Measurements from ENCODE around the gene ATP8B3. TPM values are rescaled to one million over a fixed set of nuclear protein-coding genes. Genes with fewer than 3 reads are reported as not detected.
"Not testable (repeated sequence)": the region's sequence is repeated elsewhere in the genome, so short reads cannot be mapped to it uniquely, and the experiment has no call there.

ATP8B3 gene
- polyA plus RNA-seq, 1 donor = 0.85 TPM

DNA sequence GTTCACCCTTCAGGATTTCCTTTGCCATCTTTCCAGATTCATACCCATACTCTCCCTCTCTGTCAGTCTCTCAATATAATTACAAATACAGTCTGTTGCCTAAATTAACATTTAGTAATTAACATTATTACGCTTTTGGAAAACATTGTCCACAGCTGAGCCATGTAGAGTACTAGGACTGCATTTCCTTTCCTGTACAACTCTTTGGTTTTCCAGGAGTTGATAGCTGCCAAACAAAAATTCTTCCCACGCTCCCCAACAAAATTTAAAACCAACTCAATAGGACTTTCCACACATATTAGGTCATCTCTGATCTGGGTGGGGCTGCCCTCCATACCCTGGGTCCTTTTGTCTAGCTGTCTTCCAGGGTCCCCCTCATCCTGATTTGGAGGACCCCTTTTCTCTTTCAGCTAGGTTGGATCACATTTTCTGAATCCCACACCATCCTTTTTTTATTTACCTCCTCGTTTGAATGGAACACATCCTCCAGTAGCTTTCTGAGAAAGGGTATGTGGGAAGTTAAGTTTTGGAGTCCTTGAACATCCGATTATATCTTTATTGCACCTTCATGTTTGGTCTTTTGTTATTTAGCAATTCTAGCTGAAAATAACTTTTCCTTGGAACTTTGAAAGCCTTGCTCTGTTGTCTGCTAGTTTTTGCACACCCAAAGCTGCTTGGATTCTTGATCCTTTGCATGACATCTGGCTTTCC is 41.1 kb downstream of the ATP8B3 start:
- no peak for DNase-seq

- no peak for DNase-seq
Observed at GRCh38 chr19:1769645-1769985, 42.5 kb downstream of the ATP8B3 start.

DNA sequence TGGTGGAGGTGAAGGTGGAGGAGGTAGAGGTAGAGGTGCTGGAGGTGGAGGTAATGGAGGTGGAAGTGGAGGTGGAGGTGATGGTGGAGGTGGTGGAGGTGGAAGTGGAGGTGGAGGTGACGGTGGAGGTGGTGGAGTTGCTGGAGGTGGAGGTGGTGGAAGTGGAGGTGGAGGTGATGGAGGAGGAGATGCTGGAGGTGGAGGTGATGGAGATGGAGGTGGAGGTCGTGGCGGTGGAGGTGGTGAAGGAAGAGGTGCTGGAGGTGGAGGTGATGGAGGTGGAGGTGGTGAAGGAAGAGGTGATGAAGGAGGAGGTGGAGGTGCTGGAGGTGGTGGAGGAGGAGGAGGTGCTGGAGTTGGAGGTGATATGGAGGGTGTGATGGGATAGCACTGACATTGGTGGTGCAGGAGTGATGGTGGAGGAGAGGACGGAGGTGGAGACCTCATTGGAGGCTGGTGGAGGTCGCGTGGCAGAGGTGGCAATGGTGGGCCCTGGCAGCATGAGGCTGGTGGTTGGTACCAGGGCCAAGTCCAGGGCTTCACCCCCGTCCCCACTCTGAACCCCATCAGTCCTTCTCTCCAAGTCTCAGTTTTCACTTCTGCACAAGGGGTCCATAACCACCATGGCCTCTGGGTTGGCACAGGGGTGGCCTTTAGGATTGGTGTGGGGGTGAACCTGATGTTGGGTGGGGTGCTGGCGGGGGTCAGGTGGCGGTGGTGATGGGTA is 43.0 kb downstream of the ATP8B3 start:
- no peak for DNase-seq

DNA sequence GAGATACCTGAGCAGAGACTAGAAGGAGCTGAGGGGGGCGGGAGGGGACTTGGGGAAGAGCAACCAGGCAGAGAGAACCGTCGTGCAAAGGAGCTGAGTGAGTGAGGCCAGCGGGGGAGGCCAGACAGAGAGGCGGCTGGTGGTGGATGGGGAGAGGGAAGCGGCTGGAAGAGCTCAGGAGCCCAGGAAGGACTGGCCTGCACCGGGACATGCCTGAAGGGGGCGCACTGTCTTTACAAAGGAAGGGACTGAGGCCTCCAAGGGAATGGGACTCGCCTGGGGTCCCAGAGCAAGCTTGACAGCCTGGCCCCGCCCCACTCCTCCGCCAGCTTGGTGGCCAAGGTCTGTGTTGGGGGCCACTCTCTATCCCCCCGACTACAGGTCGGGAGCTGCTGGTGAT is 43.8 kb downstream of the ATP8B3 start:
- no peak for DNase-seq

- no peak for DNase-seq
Observed at GRCh38 chr19:1767464-1767933, 44.6 kb downstream of the ATP8B3 start.

DNA sequence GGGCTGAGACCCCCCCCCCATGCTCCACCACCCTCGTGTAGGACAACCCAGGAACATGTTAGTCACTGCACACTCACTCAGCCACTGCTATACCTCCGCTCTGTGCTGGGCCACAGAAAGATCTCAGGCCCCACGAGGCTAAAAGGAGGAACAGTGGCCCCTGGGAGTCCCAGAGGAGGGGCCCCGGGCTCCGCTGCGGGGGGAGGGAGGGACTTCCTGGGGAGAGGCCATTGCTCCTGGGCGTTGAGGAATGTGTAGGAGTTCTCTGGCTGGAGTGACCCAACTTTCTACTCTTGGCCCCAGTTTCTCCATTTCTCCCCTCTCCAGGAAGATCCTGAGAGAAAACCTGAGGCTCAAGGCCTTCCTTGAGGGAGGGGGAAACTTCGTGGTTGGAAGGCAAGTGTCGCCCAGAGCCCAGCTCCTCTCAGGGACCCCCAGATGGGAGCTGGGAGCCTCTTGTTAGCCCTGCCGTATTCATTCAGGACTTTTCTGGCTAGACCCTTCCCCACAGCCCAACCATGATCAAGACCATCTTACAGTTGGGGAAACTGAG is 45.2 kb downstream of the ATP8B3 start:
- no peak for DNase-seq

DNA sequence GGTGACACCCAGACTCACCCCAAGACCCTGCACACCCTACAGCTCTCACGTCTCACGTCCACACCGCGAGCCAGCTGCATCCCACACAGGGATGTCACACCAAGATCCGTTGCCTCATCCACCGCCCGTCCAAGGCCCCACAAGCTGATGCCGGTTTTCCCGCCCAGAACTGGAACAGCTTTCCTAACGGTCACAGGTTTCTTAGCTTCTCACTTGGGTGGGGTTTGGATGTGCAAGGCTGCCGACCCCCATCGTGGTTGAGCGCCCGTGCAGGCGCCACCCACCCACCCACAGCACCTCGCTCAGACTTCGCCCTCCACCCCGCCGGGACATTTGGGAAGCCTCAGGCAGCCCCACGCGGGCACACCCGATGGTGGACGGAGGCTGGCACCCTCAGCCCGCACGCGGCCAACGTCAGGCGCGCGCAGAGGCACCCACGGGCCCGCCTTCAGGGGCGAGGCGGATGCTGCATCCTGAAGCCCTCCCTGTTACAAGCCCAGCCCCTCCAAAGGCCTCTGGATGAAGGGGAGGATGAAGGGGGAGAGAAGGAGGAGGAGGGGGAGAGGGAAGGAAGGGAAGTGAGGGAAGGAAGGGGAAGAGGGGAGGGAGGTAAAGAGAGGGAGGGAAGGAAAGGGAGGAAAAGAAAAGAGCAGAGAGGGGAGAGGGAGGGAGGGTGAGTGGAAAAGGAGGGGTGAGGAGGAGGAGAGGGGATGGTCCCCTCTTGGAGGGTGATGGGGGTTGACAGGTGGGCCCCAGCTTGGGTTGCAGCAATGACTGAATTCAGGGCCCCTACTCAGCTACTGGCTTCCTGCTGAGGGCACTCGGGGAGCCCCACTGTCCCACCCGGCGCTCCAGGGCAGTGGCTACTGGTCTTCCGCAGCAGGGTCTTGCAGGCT is 45.9 kb downstream of the ATP8B3 start:
- DNase-seq = no peak

DNA sequence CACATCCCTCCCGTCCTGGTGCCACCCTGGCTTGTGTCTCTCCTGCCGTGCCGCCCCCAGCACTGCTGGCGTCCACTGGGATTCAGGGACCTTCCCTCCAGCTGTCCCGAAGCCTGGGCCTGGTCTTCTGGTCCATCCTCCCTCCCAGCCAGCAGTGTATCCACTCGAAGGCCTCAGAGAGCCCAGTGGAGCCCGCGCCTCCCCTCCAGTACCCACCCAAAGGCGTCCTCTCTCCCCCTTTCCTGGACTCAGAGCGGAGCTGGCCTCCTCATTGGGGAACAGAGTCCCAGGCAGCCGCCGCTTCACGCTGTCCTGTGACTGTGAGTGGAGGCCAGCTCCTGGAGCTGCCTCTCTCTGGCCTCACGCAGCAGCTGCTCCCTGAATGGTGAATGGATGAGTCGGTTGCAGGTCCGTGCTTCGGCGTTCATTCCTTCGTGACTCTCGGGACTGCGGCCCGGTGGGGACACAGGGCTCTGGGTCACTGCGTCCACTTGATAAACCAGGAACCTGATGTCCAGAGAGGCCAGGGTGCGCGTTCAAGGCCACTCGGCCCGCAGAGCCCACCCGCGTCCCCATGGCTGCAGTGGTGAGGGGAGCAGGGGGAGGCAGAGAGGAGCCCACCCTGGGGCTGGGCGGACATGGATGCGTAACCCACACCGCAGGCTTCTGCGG is 46.7 kb downstream of the ATP8B3 start:
- no peak for DNase-seq

- DNase-seq = no peak
Observed at GRCh38 chr19:1764729-1765128, 47.3 kb downstream of the ATP8B3 start.

- DNase-seq = no peak
Observed at GRCh38 chr19:1763648-1764639, 48.1 kb downstream of the ATP8B3 start.

DNA sequence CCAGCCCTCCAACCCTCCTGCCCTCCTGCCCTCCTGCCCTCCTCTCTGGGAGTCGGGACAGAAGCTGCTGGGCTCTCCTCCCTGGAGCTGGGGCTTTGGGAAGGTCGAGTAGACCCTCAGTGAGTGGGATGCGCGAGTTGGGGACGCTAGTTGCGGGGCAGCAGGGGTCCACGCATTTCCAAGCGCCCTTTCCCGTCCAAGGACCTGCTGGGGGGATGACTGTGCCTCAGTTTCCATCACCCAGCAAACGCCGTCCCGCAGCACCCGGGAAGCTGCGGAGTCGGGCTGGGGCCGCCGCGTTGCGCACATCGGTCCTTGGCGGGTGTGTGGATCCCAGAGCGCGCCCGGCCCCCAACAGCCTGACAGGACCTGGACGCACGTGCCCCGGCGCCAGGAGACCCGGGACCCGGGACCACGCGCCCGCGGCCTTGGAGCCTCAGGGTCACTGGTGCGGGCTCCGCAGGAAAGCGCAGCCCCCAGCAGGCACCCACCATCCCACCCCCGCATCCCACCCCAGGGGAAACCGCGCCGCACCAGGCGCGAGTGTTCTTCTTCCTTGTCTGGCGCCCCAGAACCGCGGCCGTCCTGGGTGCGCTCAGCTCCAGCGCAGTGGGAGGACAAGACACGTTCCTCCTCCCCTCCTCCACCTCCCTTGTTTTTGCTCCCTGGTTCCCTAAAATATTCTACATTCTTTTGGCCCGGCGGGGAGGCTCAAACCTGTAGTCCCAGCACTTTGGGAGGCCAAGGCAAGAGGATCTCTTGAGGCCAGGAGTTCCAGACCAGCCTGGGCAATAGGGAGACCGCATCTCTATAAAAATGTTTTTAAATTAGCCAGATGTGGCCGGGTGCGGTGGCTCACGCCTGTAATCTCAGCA is 49.6 kb downstream of the ATP8B3 start:
- DNase-seq = no peak

DNA sequence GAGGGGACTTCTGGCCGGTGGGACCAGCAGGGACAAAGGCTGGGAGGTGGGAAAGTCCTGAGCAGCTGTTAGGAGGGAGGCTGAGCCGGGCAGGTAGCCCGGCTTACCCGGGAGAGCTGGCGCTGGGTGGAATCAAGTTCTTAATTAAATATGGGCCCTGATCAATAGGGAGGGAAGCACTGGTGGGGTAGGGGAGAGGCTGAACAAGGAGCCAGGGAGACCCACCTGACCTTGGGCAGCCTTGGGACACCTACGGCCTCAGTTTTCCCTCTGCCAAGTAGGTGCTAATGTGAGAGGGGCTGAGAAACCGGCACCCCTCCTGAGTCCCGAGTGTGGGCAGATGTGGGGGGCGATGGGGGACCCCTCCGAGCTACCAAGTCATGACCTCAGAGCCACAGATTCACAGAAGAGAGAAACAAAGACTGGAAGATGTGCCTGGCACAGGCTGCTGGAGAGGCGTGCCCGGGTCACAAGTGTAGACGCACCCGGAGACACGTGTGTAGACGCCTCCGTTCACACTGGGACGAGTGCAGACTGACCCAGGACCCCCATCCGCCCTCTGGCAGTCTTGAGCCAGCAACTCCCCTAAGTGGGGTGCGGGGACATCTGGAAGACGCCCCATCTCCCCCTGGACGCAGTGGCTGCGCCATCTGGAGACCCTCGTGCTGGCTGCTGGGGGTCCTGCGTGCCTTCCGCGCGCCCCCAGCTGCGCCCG is 50.4 kb downstream of the ATP8B3 start:
- DNase-seq = no peak

GRCh38 chr19:1760786-1761527 is 51.1 kb downstream of the ATP8B3 start:
- DNase-seq = not testable (repeated sequence)

- no peak for DNase-seq
Observed at GRCh38 chr19:1760020-1760419, 52.1 kb downstream of the ATP8B3 start.

- no peak for DNase-seq
Observed at GRCh38 chr19:1758959-1759903, 52.8 kb downstream of the ATP8B3 start.

- DNase-seq = no peak
Observed at GRCh38 chr19:1758231-1758577, 53.9 kb downstream of the ATP8B3 start.
